ENCODE data around the gene MMADHC.

MMADHC gene

DNA sequence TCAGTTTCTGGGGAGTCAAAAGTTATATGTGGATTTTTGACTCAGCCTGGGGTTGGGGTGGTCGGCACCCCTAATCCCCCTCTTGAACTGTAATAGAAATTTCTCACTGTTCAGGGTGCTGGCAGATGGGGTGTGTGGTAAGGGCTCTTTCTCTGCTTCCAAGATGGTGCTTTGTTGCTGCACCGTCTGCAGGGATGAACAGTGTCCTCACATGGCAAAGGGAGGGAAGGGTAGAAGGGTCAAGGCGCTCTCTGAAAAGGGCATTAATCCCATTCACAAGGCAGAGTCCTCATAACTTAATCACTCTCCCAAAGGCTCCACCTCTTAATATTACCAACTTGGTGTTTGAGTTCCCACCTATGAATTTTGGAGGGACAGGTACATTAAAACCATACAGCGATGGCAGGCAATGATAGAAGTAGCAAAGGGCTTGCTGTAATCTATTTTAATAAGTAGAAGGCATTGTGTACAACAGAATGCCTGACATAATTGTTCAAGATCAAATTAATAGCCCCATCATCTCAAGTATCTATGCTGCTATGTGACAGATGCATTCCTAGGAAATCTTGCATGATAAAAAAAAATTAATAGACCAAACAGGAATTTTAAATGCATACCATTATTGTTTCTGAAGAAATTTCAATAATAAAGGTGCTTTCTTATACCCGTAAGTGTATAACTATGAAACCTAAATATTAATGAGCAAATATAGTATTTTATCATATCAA, 28.1 kb downstream of the MMADHC start:
- H3K27me3 ChIP-seq (ENCODE audit: low read depth), result no peaks in the 10 kb centered on the region
- peak; percentile 4 to 11 for DNase-seq (ENCODE audit: low spot score in 2 of 2)
- H3K4me3 ChIP-seq, result no peak overlapping the region
- H3K36me3 ChIP-seq (replicated peaks), result no peaks in the 10 kb centered on the region
- no peaks in the 10 kb centered on the region for H3K9me3 ChIP-seq
- no peaks in the 10 kb centered on the region for H3K4me1 ChIP-seq
- in situ Hi-C loops (cut with MboI; ENCODE audit: low sequenced_read_pairs), result loop anchor here (10.0 kb wide), 1 partner anchor 235 kb away; no protein-coding TSS in a partner anchor

DNA sequence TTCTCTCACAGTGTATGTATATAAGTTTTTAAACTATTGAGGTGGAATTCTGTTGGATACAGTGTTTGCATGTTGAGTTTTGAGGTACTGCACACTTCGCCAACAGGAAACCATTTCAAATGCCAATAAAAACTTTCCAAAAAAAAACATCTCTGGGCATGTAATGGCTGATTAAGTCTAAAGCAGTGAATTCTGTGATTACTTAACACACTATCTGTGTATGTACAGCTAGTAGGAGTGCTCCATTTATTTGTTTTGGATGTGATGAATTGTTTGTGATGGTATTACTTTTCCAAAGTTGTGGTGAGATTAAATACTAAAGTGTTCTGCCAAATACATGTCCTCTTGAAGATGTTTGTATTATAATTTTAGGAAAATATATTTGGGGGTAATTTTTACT, 31.1 kb downstream of the MMADHC start:
- Histone ChIP-seq H3K4me1 (no peaks in the 10 kb centered on the region), H3K4me3 (no peak overlapping the region), H3K36me3 (replicated peaks) (no peaks in the 10 kb centered on the region), H3K9me3 (no peaks in the 10 kb centered on the region), H3K27me3 (ENCODE audit: low read depth) (no peaks in the 10 kb centered on the region)
- DNase-seq (ENCODE audit: low spot score in 2 of 2), result no peak
- in situ Hi-C loops (cut with MboI; ENCODE audit: low sequenced_read_pairs), result loop anchor here (10.0 kb wide), 1 partner anchor 232 kb away; no protein-coding TSS in a partner anchor

DNA sequence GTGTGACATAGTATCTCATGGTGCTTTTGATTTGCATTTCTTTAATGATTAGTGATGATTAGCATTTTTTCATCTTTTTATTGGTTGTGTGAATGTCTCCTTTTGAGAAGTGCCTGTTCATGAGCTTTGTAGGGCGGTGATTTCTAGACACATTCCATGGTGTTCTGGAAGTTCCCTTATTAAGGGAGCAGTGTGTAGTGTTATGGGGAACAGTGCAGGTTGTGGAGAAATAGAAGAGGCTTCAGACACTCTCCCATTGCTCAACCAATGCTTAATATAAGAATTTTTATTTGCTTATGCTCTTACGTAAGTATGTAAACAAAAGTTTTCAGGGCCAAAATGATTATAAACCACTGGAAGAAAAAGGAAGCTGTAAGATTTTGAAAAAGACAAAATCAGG, 34.7 kb downstream of the MMADHC start:
- Histone ChIP-seq H3K4me1 (no peaks in the 10 kb centered on the region), H3K9me3 (no peaks in the 10 kb centered on the region), H3K4me3 (no peak overlapping the region), H3K36me3 (replicated peaks) (no peaks in the 10 kb centered on the region), H3K27me3 (ENCODE audit: low read depth) (no peaks in the 10 kb centered on the region)
- in situ Hi-C loops (cut with MboI; ENCODE audit: low sequenced_read_pairs), result loop anchor here (10.0 kb wide), 1 partner anchor 228 kb away; no protein-coding TSS in a partner anchor
- no peak for DNase-seq (ENCODE audit: low spot score in 2 of 2)

DNA sequence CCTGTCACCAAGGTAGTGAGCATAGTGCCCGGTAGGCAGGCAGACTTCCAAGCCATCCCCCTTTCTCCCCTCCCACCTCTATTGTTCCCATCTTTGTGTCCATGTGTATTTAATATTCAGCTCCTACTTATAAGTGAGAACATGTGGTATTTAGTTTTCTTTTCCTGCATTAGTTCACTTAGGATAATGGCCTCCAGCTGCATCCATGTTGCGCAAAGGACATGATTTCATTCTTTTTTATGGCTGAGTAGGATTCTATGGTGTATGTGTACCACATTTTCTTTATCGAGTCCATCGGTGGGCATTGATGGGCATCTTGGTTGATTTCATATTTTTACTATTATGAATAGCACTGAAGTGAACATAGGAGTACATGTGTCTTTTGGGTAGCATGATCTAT, 35.3 kb downstream of the MMADHC start:
- Histone ChIP-seq H3K27me3 (ENCODE audit: low read depth) (no peaks in the 10 kb centered on the region), H3K36me3 (replicated peaks) (no peaks in the 10 kb centered on the region), H3K4me1 (no peaks in the 10 kb centered on the region), H3K4me3 (no peak overlapping the region), H3K9me3 (no peaks in the 10 kb centered on the region)
- in situ Hi-C loops (cut with MboI; ENCODE audit: low sequenced_read_pairs), result loop anchor here (10.0 kb wide), 1 partner anchor 227 kb away; no protein-coding TSS in a partner anchor
- DNase-seq (ENCODE audit: low spot score in 2 of 2), result no peak

DNA sequence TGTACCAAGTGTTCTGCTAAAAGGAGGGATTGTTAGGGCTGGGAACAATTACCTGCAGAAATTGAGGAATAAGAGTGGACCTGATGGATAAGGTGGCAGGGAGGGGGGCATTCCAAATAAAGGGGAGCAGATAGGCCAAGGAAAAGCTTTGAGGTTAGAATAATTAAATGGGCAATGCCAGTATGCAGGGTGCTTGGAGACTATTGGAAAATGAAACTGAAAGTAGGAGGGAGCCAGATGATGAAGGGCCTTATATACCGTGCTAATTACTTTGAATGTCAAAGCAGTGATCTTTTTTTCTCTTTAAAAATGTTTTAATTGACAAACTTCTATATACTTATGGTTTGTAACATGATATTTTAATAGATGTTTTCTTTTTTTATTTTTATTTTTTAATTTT, 42.9 kb downstream of the MMADHC start:
- in situ Hi-C loops (cut with MboI; ENCODE audit: low sequenced_read_pairs), result no loop called here
- Histone ChIP-seq H3K4me1 (no peaks in the 10 kb centered on the region), H3K9me3 (no peaks in the 10 kb centered on the region), H3K4me3 (no peak overlapping the region), H3K36me3 (replicated peaks) (no peaks in the 10 kb centered on the region), H3K27me3 (ENCODE audit: low read depth) (no peaks in the 10 kb centered on the region)
- no peak for DNase-seq (ENCODE audit: low spot score in 2 of 2)

DNA sequence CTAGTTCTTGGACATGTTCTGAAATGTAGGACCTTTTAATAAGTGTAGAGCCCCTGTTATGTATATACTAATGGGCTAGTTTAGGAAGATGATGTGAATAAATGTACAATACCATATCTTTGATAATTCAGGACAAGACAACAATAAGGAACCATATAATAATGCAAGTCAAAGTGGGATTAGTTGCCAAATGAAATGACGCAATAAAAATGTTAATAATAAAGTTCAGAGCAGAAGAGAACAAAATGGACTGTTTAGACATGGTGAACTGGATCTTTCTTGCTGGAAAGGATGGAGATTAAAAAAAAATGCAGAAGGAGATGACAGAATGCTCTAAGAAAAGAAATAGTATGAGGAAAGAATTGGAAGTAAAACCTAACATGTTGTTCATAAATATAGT, 43.7 kb downstream of the MMADHC start:
- no peaks in the 10 kb centered on the region for H3K9me3 ChIP-seq
- no peaks in the 10 kb centered on the region for H3K36me3 ChIP-seq (replicated peaks)
- no peak for DNase-seq (ENCODE audit: low spot score in 2 of 2)
- no peaks in the 10 kb centered on the region for H3K4me1 ChIP-seq
- no peak overlapping the region for H3K4me3 ChIP-seq
- in situ Hi-C loops (cut with MboI; ENCODE audit: low sequenced_read_pairs), result no loop called here
- no peaks in the 10 kb centered on the region for H3K27me3 ChIP-seq (ENCODE audit: low read depth)

DNA sequence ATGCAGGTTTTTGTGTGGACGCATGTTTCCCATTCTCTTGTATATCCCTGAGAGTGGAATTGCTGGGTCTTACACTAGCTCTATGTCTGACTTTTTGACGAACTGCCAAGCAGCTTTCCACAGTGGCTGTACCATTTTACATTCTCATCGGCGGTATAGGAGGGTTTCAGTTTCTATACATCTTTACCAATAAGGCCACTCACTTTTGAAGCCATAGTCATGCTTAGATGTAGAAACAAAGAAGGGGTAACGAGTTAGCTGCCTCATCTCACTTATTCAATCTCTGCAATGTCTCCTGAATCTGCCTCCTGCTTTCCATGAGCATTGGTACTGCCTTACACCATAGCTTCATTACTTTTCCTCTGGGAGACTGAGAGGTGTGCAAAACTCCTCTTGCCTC, 47.4 kb downstream of the MMADHC start:
- Histone ChIP-seq H3K4me3 (no peak overlapping the region), H3K36me3 (replicated peaks) (no peaks in the 10 kb centered on the region), H3K27me3 (ENCODE audit: low read depth) (no peaks in the 10 kb centered on the region), H3K4me1 (no peaks in the 10 kb centered on the region), H3K9me3 (no peaks in the 10 kb centered on the region)
- in situ Hi-C loops (cut with MboI; ENCODE audit: low sequenced_read_pairs), result no loop called here
- DNase-seq (ENCODE audit: low spot score in 2 of 2), result no peak

DNA sequence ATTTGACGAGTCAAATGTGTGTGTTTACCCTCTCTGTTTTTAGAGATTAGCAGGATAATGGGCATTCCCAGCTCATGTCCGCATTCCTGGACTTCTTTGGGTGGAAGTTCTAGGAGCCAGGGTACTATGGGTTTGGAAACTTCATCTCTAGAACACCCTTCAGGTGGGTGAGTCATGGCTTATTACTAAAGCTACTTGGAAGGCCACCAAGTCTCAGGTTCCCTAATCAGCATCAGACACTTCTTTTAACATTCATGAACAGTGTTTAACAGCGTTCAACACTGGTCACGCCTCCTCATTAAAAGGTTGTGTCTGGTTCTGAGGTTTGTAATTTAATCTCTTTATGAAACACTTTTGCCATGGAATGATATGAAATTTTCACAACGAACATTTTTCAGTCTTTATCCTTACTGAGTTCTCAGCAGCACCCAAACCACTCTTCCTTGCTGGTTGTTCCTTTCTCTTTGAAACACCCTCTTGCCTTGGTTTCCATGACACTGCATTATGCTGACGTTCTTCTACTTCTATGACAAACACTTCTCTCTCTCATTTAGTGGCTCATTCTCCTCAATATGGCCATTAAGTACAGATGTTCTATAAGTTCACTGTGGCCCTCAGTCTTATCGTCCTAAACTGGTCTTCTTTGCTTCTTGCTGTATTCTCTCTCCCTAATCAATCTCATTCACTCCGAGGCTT, 49.3 kb downstream of the MMADHC start:
- DNase-seq (ENCODE audit: low spot score in 2 of 2), result no peak
- in situ Hi-C loops (cut with MboI; ENCODE audit: low sequenced_read_pairs), result no loop called here
- Histone ChIP-seq H3K9me3 (no peaks in the 10 kb centered on the region), H3K36me3 (replicated peaks) (no peaks in the 10 kb centered on the region), H3K27me3 (ENCODE audit: low read depth) (no peaks in the 10 kb centered on the region), H3K4me3 (no peak overlapping the region), H3K4me1 (no peaks in the 10 kb centered on the region)

DNA sequence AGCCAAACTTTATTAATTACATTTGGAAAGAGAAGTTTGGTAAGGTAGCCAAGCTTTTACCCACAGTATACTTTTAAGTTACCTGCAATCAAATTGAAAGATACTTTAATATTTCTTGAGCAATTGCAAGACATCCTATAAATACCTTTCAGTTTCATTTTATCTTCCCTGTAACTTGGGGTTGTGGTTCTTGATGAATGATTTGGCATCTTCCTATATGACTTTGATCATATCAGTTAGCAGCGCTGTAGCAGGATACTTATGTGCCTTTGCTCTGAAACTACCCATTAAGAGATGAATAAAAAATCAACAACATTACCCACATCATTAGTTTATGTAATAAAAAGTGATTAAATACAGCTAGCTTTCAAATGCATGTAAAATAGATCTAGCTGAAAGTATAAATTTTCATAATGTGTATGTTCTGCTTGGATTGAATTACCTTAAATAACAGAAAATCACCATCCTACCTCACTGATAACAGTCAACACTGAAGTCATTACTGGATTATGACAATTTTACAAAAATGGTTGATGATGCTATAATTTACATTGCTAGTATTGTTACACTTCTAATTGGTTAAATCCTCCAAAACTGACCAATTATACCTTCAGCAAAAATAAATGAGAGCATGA, 50.4 kb downstream of the MMADHC start:
- Histone ChIP-seq H3K4me1 (no peaks in the 10 kb centered on the region), H3K36me3 (replicated peaks) (no peaks in the 10 kb centered on the region), H3K4me3 (no peak overlapping the region), H3K9me3 (no peaks in the 10 kb centered on the region), H3K27me3 (ENCODE audit: low read depth) (no peaks in the 10 kb centered on the region)
- in situ Hi-C loops (cut with MboI; ENCODE audit: low sequenced_read_pairs), result no loop called here
- no peak for DNase-seq (ENCODE audit: low spot score in 2 of 2)

DNA sequence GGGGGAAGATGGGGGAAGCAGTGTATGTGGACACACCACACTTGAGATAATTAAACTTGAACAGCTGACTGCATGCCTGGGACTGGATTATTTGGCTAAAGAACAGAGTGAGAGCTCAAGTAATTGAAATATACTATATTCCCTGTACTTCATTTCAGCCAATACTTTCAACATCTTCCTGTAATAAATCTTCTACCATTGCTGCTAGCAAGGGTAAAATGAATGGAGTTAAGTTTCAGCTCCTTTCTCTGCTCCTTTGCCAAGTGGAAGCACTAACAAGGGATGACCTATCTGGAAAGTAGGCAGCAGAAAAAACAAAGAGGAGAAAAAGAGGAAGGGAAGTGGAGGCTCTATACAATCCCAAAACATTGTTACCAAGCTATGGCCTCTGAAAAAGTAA, 50.9 kb downstream of the MMADHC start:
- Histone ChIP-seq H3K4me3 (no peak overlapping the region), H3K27me3 (ENCODE audit: low read depth) (no peaks in the 10 kb centered on the region), H3K36me3 (replicated peaks) (no peaks in the 10 kb centered on the region), H3K9me3 (no peaks in the 10 kb centered on the region), H3K4me1 (no peaks in the 10 kb centered on the region)
- no peak for DNase-seq (ENCODE audit: low spot score in 2 of 2)
- in situ Hi-C loops (cut with MboI; ENCODE audit: low sequenced_read_pairs), result no loop called here

DNA sequence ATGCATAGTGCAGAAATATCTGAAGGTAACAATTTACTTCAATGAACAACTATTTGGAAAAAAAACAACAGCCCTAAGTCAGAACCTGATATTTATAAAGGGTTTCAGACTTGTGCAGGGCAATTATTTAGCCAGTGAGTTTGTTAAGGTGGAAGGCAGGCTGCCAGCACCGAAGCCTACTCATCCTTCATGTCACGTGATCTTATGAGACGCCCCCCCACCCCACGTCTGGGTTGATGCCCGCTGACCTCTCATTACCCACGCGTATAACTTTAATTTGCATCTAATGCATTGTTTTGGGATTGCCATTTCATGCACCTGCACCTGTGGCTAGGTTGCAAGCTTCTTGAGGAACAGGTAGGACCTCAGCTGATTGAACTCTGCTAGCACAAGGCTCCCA, 52.9 kb downstream of the MMADHC start:
- H3K9me3 ChIP-seq, result no peaks in the 10 kb centered on the region
- H3K27me3 ChIP-seq (ENCODE audit: low read depth), result no peaks in the 10 kb centered on the region
- H3K36me3 ChIP-seq (replicated peaks), result no peaks in the 10 kb centered on the region
- in situ Hi-C loops (cut with MboI; ENCODE audit: low sequenced_read_pairs), result no loop called here
- no peaks in the 10 kb centered on the region for H3K4me1 ChIP-seq
- no peak for DNase-seq (ENCODE audit: low spot score in 2 of 2)
- H3K4me3 ChIP-seq, result no peak overlapping the region

DNA sequence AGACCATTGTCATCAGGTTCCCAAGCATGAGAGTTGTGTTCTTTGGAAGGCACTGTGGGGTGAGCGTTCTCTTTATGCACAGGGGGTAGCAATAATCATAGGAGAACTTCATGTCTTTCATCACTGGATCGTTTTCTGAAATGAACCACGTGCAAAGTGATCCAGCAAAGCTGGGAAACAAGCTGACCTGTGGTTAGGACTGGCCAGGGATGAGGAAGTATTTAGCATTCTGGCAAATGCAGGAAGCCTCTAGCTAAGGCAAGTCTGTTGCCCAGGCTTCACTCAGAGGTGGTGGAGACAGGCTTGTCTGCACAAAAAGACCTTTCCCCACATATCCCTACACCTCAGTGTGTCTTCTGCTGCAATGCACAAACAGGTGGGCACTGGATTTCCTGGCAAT, 58.6 kb downstream of the MMADHC start:
- Histone ChIP-seq H3K36me3 (replicated peaks) (no peaks in the 10 kb centered on the region), H3K9me3 (no peaks in the 10 kb centered on the region), H3K27me3 (ENCODE audit: low read depth) (0 out of 2 replicates have a peak, but pooled peaks cover under 1% of the 10 kb centered on the region), H3K4me1 (no peaks in the 10 kb centered on the region), H3K4me3 (no peak overlapping the region)
- in situ Hi-C loops (cut with MboI; ENCODE audit: low sequenced_read_pairs), result no loop called here
- no peak for DNase-seq (ENCODE audit: low spot score in 2 of 2)

DNA sequence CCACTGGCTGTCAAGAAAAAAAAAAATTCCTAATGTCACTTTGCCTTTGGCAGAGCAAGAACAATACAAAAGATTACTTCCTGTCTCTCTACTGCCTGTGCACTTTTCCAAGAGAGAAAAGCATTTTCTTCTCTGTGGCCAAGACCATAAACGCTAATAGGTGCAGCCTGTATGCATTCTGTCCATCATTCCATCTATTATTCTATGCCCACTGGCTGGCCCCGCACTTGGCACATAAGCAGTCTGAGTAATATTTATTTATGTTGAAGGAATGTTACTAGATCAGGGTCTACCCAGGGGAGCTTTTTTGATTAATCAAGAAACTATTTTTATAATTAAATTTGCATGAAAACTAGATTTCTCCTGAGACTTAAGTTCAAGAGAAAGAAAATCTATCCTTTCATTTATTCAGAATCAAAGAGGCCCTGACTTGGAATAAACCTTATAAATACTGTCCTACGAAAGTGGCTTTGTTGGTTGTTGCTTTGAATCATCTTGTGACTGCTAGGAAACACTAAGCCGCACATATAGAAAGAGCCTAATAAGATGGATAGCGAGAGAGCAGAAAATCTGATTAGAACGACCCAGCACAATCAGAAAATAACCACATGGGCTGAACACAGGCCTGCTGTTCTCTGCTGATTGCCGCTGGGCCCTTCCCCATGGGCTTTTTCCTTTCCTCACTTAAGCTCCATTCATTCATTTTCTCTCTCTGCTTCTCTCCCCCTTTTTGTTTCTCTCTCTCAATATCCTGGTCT, 59.4 kb downstream of the MMADHC start:
- Histone ChIP-seq H3K36me3 (replicated peaks) (no peaks in the 10 kb centered on the region), H3K27me3 (ENCODE audit: low read depth) (0 out of 2 replicates have a peak, but pooled peaks cover 2% of the 10 kb centered on the region), H3K4me3 (no peak overlapping the region), H3K4me1 (no peaks in the 10 kb centered on the region), H3K9me3 (no peaks in the 10 kb centered on the region)
- in situ Hi-C loops (cut with MboI; ENCODE audit: low sequenced_read_pairs), result no loop called here
- no peak for DNase-seq (ENCODE audit: low spot score in 2 of 2)
